GM12873 (cell line): ENCODE data around the gene YBEY.

ENCODE experiments used
- TF ChIP-seq, protein P1 (sequence below): IDR thresholded peaks from 2 replicates; pipeline ENCODE4 v1.5.1; 2012; ENCODE audit warnings: low read depth, mild to moderate bottlenecking, moderate library complexity, low read length, control low read depth; ENCODE audit not compliant: insufficient read depth; ENCODE audit errors: missing control alignments

YBEY gene

DNA sequence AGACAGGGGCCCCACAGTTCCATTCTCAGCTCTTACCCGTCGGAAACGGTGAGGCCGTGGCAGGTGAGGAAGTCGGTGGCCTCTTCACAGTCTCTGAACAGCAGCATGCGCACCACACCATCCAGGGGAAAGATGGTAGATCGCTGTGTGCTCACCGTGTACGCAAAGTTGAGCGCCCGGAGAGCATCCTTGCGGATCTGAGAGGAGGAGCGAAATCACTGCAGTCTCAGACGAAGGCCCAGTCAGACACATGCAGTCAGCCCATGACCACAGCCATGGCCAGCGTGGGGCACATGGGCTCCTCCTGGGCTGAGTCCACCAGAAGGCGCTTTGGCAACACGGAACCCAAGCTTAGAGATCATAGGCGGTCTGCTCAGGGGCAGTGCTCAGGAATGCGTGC lies 19.2 kb upstream of the YBEY start:
- TF ChIP-seq, protein P1, sequence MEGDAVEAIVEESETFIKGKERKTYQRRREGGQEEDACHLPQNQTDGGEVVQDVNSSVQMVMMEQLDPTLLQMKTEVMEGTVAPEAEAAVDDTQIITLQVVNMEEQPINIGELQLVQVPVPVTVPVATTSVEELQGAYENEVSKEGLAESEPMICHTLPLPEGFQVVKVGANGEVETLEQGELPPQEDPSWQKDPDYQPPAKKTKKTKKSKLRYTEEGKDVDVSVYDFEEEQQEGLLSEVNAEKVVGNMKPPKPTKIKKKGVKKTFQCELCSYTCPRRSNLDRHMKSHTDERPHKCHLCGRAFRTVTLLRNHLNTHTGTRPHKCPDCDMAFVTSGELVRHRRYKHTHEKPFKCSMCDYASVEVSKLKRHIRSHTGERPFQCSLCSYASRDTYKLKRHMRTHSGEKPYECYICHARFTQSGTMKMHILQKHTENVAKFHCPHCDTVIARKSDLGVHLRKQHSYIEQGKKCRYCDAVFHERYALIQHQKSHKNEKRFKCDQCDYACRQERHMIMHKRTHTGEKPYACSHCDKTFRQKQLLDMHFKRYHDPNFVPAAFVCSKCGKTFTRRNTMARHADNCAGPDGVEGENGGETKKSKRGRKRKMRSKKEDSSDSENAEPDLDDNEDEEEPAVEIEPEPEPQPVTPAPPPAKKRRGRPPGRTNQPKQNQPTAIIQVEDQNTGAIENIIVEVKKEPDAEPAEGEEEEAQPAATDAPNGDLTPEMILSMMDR: no peak

DNA sequence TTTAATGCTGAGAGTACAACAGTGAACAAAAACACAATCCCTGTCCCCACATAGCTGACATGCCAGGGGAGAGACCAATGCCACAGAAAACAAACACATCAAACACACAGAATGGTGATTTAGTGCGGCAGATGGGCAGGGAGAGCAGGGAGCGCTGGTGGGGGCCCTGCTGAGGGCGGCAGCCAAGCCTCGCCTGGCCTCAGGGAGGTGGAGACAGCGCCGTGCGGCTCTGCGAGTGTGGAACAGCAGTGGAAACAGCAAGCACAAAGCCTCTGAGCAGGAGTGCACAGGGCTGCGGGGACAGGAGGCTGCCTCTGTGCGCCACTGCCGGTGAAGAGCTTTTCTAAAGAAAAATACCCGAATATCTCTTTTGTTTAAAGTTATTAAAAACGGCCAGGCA lies 17.8 kb upstream of the YBEY start:
- TF ChIP-seq, protein P1: no peak

DNA sequence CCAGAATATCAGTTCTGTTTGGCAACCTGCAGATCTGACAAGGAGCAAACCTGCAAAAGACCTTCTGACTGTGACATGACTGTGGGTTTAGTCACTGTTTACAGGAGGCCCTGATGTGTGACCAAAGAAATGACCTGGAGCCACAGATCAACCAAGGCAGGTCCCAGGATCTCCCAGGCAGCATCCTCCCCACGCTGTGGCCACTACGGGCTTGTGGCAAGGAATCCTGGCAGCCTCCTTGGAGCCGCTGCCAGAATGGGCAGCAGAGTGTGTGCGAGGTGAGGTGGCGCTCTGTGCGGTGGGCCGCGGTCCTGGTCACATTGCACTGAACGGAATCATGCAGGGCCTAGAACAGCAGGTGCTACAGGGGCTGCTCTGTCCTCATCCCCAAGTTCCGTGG lies 16.7 kb upstream of the YBEY start:
- TF ChIP-seq, protein P1: no peak

DNA sequence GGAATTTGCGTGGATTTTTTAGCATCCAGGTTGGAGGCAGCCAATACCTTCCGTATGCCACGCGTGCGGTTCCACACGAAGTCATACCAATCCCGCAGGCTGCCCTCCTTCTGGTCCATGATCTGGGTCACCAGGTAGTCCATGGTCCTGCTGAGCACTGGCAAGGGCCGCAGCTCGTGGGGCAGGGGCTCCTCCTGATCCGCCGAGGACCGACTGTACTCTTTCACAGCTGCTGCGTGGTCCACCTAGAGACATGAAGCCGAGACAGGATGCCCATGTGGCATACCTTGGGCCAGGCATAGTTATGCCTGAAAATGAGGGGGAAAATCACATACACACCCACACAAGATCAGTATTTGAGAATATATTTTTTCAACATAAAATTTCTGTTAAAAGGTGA lies 12.8 kb upstream of the YBEY start:
- TF ChIP-seq, protein P1: no peak

DNA sequence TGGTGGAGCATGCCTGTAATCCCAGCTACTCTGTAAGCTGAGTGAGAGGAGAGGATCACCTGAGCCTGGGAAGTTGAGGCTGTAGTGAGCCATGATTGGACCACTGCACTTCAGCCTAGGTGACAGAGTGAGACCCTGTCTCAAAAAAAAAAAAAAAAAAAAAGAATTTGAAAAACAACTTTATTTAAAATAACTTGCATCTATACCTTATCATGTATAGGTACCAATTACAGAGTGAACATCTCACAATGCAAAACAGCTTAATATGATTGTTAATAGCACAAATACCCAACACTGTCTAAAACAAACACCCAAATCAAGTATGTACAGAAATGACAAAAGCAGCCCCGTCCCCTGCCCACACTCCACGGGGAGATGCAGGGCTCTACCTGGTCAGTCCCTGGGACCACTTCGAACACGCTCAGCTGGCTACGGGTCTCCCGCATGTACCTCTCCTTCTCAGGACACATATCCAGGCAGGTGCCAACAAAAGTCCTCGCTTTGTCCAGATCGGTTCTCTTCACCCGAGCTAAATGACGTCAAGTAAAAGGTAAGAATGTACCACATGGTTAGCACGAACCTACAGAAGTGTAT lies 11.2 kb upstream of the YBEY start:
- TF ChIP-seq, protein P1: no peak

DNA sequence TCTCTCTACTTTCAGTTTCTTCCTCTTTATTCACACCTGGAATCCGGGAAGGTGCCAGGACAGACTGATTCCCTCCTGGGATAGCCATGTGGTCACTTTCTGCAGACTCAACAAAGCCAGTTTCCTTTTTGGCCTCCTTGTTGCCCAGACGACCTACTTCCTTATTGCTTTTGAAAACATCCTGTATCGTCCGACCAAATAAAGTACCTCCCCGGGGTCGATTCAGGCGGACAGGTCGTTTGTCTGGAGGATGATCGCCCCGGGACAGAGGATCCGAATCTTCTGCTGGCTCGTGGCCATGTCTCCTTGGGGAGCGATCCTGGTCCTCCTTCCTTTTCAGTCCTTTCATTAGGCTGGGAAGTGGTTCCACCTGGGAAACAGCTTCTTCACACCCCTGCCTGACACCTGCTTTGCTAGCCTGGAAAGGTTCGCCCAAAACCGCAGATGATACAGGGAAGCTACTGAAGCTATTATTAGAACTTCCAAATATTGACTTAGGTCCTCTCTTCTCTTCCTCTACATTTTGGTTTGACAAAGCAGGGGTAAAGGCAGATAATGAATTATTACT lies 2.0 kb upstream of the YBEY start:
- TF ChIP-seq, protein P1: no peak

DNA sequence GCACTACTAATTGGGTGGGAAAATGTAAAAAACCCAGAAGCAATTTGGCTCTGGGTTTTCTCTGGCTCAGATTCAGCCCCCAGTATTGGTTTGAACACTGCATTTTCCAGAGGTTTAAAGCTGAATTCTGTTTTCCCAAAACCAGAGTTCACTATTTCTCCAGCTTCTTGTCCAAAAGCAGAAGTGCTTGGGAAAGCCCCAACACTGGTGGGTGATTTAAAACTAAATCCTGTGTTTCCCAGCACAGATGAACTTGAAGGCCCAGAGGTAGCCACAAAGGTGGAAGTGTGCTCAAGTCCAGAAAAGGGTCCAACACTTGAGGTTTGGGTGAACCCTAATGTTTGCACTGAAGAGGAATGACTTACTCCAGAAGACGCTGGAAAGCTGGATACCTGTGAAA lies 1.4 kb upstream of the YBEY start:
- TF ChIP-seq, protein P1: no peak
